ENCODE measurements around the gene LCN12.

DNA sequence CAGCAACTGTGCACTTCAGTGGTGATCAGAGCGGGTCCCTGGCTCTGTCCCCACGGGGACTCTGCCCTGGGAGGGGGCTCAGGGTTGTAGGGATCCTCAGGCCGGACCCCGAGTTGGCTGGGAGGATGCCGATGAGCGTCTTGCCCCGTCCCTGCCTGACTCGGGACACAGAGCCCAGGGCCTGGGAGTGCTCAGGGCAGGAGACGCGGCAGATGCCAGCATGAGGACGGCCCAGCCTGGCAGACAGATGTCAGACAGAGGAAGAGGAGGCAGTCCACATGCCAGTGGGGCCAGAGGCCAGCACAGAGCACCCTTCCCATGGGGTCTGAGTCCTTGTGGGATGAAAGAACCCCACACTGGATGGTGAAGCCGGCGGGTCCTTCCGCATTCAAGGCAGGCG lies 11.3 kb downstream of the LCN12 start:
- TF ChIP-seq, protein P1, sequence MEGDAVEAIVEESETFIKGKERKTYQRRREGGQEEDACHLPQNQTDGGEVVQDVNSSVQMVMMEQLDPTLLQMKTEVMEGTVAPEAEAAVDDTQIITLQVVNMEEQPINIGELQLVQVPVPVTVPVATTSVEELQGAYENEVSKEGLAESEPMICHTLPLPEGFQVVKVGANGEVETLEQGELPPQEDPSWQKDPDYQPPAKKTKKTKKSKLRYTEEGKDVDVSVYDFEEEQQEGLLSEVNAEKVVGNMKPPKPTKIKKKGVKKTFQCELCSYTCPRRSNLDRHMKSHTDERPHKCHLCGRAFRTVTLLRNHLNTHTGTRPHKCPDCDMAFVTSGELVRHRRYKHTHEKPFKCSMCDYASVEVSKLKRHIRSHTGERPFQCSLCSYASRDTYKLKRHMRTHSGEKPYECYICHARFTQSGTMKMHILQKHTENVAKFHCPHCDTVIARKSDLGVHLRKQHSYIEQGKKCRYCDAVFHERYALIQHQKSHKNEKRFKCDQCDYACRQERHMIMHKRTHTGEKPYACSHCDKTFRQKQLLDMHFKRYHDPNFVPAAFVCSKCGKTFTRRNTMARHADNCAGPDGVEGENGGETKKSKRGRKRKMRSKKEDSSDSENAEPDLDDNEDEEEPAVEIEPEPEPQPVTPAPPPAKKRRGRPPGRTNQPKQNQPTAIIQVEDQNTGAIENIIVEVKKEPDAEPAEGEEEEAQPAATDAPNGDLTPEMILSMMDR (IDR thresholded peaks at IDR 0.05), result no peak
- TF ChIP-seq POLR2A (IDR thresholded peaks at IDR 0.05), result no peak

Measured in right lobe of liver (tissue), 4 donors.